HG02623 (cell line): ENCODE results near the gene HYLS1.
"Not testable (repeated sequence)": the region's sequence is repeated elsewhere in the genome, so short reads cannot be mapped to it uniquely, and the experiment has no call there.

Source experiments
- ATAC-seq: cut with Tn5 transposase; IDR thresholded peaks from one replicate; pipeline ENCODE4 v1.9.1; 2021; ENCODE audit warnings: moderate library complexity; ENCODE audit not compliant: unreplicated experiment

HYLS1 gene, protein sequence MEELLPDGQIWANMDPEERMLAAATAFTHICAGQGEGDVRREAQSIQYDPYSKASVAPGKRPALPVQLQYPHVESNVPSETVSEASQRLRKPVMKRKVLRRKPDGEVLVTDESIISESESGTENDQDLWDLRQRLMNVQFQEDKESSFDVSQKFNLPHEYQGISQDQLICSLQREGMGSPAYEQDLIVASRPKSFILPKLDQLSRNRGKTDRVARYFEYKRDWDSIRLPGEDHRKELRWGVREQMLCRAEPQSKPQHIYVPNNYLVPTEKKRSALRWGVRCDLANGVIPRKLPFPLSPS

DNA sequence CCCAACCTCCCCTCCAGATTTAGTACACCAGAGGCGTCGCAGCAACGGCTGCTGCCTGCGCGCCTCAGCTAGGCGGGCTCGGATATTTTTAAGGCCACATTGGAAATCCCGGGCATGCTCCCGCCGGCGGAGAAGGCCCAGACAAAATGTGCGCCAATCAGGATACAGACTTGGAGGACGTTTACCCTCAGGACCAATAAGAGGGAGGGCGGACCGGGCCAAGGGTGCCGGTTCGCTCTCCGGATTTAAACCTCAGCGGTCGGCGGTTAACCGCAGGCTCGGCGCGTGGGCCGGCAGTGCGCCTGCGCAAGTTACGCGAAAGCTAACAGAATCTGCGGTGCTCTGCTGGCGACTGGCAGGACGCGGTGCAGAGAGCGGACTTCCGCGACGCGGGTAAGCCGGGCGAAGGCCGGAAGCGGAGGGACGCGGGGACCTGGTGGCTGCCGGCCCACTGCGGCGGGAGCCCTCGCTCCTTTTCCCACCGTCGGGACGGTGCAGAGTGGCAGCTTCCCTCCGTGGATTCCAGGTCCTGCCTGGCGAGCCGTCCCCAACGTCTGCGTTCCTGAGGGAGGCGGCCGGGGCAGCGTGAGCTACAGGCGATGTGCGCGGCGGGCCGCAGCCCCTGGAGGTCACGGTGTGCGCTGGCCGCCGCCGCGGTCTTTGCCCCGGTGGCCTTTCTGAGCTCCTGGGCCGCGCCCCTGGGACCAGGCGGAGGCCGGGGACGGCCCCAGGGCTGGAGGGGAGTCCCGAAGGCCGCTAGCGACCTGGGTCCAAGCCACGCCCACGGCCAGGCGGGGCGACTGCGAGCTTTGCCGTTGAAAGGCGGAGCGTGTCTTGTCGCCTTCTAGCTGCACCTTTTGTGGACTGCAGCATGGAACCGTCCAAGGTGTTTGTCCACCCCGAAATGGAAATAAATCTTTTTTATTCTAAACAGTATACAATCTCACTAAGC lies at the start of gene HYLS1:
Gene HYLS1 (plus strand): TSS at position 296 of the 952 bp plus-strand sequence. CDS start 11,701 bp downstream, outside the sequence.
- peak; percentile 85 for ATAC-seq

DNA sequence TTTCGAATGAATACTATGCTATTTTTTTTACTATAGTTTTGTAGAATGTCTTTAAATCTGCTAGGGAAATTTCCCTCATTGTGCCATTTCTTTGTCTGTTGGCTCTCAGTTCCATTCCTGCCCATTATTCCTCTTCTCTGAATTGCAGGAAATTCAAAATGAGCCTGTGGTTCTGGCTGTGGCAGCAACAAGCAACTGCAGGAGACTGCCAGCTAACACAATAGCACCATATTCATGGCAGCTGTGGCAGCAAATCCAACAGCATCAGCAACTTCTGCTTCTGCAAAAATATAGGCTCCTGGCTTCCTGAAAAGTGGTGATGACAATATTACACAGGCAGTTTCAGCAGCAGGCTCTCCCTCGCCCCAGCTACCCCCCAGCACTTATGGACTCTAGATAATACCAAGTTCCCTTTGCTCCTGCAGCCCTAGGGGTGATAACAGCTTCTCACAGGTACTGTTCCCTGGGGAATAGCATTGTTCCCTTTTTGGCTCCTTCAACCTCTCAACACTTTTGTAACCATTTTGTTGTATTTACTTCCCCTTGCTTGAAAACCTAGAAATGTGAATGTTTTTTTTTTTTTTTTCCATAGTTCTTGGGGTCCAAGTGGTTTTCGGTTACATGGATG lies 45.0 kb upstream of the HYLS1 start:
- no peak for ATAC-seq

DNA sequence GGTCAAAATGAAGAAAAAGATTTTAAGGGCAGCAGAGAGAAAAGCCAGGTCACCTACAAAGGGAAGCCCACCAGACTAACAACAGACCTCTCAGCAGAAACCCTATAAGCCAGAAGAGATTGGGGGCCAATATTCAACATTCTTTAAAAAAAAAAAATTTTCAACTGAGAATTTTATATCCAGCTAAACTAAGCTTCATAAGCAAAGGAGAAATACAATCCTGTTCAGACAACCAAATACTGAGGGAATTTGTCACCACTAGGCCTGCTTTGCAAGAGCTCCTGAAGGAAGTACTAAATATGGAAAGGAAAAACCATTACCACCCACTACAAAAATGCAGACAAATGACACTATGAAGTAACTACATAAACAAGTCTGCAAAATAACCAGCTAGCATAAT lies 41.3 kb upstream of the HYLS1 start:
- ATAC-seq: no peak

DNA sequence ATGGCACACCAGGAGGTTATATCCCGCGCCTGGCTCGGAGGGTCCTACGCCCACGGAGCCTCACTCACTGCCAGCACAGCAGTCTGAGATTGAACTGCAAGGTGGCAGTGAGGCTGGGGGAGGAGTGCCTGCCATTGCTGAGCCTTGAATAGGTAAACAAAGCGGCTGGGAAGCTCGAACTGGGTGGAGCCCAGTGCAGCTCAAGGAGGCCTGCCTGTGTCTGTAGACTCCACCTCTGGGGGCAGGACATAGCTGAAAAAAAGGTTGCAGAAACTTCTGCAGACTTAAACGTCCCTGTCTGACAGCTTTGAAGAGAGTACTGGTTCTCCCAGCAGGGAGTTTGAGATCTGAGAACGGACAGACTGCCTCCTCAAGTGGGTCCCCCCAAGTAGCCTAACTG lies 29.8 kb upstream of the HYLS1 start:
- not testable (repeated sequence) for ATAC-seq

DNA sequence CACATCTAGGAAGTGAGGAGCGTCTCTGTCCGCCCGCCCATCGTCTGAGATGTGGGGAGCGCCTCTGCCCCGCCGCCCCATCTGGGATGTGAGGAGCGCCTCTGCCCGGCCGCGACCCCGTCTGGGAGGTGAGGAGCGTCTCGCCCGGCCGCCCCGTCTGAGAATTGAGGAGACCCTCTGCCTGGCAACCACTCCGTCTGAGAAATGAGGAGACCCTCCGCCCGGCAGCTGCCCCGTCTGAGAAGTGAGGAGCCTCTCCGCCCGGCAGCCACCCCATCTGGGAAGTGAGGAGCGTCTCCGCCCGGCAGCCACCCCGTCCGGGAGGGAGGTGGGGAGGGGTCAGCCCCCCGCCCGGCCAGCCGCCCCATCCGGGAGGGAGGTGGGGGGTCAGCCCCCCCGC lies 24.7 kb upstream of the HYLS1 start:
- not testable (repeated sequence) for ATAC-seq

DNA sequence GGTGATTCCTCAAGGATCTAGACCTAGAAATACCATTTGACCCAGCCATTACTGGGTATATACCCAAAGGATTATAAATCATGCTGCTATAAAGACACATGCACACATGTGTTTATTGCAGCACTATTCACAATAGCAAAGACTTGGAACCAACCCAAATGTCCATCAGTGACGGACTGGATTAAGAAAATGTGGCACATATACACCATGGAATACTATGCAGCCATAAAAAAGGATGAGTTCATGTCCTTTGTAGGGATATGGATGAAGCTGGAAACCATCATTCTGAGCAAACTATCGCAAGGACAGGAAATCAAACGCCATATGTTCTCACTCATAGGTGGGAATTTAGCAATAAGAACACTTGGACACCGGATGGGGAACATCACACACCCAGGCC lies 22.1 kb upstream of the HYLS1 start:
- ATAC-seq: not testable (repeated sequence)

DNA sequence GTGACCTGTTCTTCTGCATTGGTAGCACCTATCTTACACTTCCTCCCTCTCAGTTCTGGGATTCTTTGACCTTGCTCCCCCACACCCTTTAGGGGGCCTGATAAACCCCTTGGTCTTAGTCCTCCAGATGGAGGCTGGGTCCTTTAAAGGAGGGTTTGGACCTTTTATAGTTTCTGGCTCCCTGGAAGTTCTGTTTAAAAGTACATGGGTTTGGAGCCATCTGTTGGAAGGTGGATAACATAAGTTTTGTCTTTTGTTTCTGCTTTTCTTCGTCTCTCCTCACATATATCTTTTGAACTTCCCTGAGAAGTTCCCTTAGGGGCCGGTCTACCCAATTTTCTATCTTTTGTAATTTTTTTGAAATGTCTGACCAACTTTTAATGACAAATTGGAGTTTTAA lies 17.9 kb upstream of the HYLS1 start:
- ATAC-seq: no peak

DNA sequence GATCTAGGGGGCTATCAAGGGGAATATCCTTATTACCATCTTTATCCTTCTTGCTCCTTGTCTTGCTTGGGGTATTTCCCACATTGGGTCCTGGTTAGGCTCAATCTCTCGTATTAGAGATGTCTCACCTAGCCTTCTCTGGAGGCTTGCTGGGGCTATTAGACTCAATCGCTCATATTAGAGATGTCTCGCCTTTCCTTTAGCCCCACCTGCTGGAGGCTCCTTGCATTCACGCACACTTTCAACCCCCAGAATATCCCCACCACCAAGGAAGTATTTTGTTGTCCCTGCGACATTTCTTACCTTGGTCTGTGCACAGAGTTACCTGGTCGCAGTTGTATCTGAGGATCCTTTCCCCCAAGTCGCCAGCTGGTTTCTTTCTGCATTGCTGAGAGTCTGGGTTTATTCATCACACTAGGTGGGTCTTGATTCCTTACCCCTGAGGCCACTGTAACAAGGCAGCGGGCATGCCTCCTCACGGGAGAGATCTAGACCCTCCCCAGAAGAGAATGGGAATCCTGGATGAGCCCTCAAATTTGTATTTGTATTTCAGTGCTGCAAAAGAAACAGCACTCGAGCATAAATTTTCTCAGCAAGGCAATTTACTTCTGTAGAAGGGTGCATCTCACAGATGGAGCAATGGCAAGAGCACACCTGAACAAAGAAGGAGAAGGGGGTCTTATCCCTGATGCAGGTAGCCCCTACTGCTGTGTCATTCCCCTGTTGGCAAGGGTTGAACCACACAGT lies 15.9 kb upstream of the HYLS1 start:
- ATAC-seq: no peak

DNA sequence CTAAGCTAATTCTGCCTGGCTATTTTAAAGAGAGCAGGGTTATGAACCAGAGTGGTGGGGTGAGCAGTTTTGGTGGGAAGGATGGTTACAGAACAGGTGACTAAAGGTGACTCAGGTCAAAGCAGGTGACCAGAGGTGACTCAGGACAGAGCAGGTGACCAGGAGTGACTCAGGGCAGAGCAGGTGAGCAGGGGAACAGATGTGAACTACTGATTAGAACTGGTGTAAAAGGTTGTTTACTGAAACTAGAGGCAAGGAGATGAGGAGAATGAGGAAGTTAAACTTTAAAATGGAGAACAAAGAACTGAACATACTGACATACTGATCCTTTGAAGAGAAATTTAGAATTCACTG lies 15.4 kb upstream of the HYLS1 start:
- ATAC-seq: no peak

DNA sequence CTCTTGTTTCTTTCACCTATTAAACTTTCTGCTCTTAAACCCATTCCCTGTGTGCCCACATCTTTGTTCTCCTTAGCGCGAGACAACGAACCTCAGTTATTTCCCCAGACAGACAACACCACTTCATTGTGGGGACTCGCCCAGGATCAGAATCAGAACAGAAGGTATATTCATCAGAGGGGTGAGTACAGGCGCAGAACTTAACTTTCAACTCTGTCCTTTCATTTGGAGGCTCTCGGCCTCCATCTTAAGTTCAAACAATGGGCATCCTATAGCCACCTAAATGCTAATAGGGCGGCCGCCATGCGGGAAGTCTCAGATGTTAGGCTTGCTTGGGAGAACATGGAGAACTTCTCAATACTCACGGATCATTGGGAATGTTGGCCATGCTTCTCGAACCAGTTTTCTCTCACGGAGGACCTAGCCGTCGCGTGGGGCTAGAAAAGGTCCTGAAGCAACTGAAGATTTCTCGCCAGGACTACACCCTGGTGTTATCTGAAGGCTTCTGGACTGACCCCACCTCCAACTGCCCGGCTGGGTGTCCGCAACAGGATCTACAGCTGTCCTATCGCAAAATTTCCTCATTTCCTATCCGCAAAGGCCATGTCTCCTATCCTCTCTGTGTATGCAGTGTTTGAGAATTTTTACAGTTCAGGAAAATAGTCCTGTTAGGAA lies 13.4 kb upstream of the HYLS1 start:
- no peak for ATAC-seq

DNA sequence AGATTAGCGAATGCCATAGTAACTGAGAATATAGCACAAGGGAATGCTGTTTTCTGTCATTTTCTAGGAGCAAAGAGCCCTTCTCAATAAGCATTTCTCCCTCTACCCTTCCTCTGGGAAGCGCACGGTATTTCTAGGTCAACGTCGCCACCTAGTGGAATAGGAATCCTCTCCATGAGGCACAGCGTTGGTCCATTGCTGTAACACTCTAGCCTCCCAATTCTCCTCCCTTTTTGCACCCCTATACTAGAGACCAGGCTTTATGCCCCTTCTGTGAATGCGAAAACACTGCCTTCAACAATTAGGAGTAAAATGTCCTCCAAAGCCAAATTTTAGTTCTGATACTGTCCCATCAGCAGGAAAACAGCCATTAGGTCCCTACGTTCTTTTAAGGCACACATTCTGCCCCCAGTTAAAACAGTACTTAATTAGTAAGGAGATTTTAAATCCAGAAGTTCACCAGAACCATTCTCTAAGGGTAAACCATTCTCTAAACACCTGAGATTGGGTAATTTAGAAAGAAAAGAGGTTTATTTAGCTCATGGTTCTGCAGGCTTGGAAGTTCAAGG lies 12.8 kb upstream of the HYLS1 start:
- peak; percentile 74 for ATAC-seq

DNA sequence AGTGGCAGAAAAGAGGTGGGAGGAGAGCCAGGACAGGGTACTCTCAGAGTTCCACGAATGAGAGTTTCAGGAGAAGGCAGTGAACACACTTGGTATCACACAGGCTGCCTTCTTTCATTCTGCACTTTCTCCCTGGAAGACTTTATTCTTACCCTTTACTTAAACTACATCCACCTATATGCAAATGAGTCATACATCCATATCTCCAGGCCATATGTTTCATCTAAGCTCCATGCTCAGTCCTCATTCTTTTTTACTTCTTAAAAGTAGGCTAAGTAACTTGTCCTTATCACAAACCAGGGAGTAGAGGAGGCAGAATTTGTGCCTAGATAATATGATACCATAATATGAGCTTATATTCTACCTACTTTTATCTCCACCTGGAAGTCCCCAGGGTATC lies 6.2 kb upstream of the HYLS1 start:
- ATAC-seq: no peak

DNA sequence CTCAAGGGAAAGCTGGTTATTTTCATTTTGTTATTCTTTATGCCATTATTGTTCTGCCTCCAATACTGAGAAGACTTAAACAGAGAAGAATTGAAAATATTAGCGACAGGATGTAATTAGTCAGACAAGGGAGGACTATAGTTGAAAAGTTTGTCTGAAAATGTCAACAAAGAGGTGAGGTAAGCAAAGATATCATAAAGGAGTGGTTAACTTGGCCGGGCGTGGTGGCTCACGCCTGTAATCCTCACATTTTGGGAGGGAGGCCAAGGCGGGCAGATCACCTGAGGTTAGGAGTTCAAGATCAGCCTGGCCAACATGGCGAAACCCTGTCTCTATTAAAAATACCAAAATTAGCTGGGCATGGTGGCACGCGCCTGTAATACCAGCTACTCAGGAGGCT lies 4.1 kb upstream of the HYLS1 start:
- no peak for ATAC-seq

DNA sequence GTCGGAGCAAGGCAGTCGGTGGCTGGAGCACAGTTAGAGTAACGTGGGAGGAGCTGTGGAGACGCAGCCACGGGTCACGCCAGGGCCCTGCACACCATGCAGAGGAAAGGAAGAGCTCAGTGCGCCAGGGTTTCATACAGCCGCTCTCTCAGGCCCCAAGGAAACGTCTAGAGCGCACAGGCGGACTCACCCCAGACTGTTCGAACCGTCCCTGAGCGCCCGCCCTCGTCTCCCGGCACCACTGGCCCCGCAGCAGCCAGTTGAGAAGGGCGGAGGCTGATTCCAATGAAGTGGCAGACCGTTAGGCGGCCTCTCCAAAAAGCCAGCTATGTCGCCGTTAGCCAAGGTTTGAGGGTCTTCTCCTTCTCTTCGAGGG lies 483 bp upstream of the HYLS1 start:
- ATAC-seq: peak; percentile 33

DNA sequence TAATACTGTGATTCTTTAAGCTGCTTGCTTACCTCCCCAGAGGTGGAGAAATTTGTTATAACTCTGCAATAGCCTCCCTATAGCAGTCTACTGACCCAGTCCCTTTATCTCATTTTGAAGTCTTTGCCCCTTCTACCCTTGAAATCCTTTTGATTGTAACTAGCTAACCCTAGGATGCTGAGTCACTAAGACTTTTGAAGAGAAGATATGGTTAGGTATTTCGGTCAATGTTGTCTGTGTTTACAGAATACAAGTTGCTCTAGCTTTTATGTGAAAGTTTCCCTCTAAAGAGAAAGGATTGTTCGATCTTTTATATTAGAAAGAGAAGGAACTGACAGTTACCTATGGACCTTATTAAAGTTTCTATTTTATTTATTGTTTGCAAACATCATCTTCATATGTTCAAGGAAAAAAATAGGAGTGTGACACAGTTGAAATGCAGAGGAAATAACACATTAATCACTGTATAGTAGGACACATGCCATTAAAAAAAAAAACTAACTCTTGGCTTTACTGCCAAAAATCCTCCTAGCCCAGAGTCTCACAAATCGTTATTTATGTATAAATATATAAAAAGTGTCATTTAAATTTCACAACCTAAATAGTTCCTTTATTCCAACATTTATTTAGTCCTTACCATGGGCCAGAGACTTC lies 3.1 kb downstream of the HYLS1 start:
- ATAC-seq: no peak

DNA sequence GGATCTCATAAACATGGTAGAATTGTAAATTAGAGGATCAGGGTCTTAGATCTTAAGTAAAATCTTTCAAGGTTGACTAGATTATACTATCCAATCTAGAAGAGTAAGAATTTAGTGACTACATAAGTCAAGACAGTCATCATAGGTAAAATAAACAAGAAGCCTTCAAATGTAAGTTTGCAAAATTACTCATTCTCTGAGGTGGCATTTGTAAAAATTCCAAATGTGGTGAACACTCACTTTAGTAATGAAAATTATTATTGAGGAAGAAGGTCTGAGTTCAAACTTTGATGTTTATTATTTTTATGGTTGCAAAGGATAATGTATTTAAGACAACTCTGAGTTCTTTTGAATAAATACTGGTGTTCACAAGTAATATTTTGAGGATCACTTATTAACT lies 4.6 kb downstream of the HYLS1 start:
- no peak for ATAC-seq

DNA sequence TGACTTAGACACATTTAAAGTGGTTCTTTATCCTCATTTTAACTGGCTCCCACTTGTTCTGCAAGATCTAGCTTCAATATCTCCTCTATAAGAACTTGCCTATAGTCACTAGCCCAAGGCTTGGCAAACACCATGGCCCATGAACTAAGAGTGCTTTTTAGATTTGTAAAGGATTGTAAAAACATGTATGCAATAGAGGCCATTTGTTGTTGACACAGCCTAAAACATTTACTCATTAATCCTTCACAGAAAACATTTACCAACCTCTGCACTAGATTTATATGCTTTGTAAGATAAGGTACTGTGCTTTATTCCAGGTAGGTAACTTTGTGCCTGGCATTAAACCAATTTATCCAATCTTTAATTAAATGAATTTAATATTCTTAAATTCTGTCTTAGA lies 5.5 kb downstream of the HYLS1 start:
- ATAC-seq: no peak

DNA sequence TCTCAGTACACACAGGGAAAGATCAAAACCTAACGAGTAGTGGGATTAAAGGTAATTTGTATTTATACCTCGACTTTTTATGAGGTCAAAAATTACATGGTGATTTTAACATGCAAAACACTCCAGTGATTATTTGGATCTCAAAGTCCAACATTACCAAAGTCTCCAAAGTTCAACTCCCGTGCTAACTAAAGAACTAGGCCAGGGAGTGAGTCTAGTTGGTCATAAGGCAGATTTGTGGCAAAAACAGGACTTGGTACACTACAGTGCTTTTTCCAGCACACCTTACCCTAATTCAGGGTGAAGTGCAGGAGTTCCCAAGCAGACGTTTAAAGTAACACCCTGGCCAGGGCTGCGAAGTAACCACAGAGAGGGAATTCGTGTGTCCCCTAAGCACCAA lies 14.4 kb downstream of the HYLS1 start:
- no peak for ATAC-seq

DNA sequence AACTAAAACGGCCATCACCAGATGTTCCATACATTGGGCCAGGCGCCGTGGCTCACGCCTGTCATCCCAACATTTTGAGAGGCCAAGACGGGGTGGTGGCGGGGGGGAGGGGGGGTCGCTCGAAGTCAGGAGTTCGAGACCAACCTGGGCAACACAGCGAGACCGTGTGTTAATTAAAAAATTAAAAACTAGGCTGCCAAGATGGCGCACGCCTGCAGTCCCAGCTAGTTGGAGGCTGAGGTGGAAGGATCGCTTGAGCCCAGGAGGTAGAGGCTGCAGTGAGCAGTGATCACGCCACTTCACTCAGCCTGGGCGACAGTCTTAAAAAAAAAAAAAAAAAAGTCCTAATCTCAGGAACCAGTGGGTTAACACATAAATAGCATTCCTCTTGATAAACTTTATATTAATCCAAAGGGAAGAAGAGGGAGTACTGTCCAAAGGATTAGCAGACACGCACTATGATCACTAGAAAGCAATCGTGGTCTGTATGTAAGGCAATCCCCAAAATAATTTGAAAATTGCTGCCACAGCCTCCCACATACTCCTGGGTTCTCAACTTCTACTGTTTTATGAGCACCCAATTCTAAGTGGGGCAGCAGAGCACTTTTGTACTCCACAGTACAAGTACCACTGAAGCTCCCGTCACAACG lies 14.9 kb downstream of the HYLS1 start:
- no peak for ATAC-seq
